Eye (tissue), 1 donor: ENCODE results near the gene RFX3.

Experiments
- DNase-seq: peaks from one replicate; pipeline ENCODE4 v3.0.0-alpha.2; 2015

Gene RFX3

DNA sequence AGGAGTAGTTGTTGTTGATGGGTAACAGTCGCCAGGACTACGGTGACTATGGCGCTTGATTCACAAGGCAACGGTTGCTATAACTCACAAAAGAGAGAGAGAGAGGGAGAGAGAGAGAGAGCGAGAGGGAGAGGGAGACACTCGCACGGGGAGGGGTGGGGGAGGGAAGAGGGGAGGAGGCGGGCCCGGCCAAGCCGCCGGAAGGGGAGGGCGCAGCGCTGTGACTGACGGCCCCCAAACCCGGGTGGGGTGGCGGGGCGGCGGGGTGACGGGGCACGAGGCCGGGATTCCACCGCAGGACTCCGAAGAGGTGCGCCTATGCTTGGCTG lies at the start of gene RFX3:
TSS of gene RFX3 (minus strand) at position 166 of the 329 bp plus-strand sequence. CDS start 130,413 bp downstream, outside the sequence.
- DNase-seq: peak; percentile 97

DNA sequence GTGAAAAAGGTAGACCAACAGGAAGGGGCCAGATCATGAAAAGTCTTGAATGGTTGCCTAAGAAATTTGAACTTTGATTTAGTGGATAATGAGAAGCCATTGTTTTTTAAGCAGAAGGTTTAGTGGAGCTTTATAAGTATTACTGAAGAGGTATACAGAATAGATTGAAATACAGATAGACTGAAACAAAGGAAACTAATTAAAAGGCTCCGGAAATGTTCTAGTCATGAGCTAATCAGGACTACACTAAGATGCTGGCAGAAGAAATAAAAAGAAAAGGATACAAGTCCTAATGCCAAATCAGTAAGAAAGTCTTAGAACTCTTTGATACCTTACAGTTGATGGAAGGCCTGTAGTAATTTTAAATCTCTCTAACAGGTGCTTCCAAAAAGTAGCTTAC lies 45.7 kb upstream of the RFX3 start:
- no peak for DNase-seq

DNA sequence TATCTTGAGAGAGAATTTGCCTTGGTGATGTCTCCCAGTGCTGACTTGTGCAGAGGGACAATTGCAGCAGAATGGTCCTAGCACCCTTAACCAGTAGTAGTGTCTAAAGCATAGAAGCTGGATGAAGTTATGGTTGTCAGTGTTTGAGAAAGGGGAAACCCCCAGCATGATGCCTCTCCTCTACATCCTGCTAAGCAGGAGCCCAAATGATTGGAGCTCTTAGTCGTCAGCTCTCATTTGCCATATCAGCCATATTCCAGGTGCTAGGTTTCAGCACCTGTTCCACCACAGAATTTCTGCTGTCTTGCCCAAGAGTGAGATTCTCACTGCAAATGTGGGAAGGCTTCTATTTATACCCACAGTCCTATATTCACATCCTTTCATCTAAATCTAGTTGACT lies 43.7 kb upstream of the RFX3 start:
- no peak for DNase-seq

DNA sequence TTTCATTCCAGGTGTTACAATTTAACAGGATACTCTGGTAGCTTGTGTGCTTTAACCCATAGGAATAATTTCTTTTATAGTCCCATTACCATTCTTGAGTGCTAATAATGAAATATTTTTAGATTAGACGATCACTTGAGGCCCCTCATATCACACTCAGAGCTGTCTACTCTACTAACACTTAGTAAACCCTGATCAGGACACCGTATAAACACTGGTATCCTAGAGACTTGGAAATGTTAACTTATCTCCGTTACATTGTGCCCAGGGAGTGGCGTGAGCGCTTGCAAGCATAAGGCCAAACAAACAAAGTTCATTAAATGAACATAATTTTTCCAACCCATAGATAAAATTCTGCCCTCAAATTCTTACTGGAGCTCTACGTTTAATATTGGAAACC lies 42.2 kb upstream of the RFX3 start:
- DNase-seq: no peak

DNA sequence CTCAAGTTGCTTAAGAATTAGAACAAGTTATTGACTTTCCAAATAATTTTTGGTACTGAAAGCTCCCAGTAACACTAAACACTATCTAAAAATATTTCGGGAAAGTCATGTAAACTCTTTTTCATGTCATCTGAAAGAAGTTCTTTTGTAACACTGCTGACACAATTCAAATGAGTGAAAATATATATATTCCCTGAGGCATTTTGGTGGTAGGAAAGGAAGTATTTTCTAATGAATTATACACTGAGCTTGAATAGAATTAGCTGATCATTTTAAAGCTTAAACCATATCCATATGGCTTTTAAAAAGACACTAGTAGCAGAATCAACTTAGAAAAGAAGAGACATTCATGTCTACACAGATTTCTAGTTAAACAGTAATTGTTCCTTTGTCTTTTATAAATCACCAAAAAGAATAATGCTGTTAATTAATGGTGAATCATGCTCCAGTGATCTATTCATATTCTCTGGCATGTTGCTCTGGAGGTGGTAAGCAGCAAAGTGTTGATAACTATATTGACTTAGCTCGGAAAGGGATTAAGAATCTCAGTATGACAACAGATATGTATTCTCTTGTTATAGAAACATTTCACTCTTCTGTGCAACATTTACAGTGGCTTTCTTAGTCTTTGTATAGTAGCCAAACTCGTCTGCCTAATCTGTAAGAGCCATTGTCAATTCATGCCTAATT lies 27.4 kb upstream of the RFX3 start:
- DNase-seq: no peak

DNA sequence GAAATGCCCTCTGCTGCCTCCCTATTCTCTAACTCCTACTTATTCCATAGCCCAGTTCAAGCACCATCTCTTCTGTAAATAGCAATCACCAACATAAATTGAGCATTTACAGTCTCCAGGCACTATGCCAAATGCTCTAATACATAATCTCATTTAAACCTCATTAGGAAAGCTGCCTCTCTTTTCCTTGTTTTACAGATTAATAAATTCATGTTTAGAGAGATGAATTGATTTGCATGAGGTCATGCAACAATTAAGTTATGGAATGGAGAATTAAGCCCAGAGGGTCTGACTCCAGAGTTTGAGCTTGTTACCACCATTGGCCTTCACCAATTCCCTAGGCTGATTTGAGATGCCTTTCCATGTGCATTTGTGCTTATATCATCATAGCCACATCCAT lies 23.4 kb upstream of the RFX3 start:
- no peak for DNase-seq

DNA sequence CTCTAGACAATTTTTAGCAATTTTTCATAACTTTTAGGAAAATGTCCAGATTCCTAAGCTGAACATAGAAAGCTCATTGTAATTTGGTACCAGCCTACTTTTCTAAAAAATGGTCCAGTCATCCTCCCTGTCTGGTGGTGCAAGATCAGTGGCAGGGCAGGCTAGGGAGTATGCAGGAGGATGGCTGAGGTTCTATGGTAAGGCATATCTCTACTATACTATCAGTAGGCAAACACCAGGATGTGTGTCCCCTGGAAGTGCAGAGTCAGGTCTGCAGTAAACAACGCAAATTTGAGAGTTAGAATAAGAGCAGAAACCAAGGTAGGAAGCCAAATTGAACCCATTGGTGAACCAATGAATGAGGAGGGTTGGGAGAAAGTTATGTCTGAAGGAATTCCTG lies 22.8 kb upstream of the RFX3 start:
- DNase-seq: no peak

DNA sequence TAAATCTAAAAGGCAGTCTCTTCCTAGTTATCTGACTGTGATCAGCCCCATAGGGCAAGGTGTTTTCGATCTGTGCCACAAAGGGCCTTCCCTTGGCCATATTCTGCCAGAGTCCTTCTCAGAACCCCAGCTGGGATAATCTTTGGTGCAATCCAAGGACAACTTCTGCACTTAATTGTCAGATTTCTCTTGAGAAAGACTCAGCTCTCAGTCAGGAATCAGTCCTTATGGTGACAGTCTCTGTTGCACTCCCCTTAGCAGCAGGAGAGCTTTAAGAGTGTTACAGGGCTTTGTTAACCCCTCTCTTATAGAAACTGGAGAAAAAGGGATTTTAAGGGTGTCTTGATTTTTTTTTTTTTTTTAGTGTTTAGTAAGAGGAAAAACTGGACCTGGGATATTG lies 15.4 kb upstream of the RFX3 start:
- DNase-seq: no peak

DNA sequence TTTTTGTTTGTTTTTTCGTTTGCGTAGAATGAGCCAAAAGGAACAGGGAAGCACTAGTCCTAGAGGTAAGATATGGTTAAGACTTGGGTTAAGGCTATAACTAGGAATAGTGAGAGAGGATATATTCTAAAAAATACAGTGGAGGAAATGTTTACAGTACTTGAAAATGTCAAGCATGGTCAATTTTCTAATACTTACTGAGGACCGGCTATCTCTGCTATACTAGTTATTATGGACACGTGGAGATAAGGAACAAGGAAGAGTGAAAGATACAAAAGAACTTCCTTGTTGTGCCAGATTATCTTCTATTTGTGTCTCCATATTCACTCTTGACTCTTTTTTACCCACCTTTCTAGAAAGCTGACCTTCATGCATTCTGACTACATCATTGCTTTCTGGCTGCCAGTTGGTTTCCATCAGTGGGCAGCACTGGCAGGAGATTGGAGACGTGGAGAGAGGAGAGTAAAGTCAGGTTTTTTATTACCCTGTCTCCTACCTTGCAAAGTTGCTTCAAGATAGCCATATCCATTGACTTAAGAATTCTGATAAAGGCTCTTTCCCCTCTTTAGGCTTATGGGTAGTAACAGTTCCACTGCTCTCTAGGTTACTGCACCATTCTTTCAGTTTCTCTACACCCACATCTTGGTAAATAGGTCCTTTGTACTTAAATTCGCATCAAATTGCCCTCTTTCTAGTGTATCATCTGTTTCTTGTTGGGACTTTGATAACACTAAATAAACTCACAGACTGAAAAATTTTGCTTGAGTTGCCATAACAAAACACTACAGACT lies 9.0 kb upstream of the RFX3 start:
- no peak for DNase-seq

DNA sequence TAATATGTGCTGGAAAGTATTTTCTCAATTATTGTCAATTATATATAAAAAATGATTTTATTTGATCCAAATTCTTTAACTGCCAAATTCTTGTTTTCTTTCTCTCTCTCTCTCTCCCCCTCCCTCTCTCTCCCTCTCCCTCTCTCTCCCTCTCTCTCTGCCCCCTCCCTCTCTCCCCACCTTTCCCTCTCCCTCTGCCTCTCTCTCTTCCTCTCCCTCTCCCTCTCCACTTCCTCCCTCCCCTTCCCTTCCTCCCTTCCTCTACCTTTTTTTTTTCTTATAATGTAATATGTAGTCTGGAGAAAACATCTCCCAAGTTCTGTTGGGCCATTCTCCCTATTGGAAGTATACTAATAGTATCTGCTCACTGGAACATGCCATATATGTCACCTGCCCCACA lies 6.4 kb upstream of the RFX3 start:
- no peak for DNase-seq

DNA sequence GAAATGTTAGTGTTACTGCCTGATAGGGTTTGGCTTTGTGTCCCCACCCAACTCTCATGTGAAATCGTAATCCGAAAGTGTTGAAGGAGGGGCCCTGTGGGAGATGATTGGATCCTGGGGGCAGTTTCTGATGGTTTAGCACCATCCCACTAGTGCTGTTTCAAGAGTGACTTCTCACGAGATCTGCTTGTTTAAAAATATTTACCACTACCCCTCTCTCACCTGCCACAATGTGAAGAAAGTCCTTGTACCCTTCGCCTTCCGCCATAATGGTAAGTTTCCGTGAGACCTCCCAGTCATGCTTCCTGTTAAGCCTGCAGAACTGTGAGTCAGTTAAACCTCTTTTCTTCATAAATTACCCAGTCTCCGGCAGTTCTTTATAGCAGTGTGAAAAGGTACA lies 2.6 kb upstream of the RFX3 start:
- DNase-seq: no peak

DNA sequence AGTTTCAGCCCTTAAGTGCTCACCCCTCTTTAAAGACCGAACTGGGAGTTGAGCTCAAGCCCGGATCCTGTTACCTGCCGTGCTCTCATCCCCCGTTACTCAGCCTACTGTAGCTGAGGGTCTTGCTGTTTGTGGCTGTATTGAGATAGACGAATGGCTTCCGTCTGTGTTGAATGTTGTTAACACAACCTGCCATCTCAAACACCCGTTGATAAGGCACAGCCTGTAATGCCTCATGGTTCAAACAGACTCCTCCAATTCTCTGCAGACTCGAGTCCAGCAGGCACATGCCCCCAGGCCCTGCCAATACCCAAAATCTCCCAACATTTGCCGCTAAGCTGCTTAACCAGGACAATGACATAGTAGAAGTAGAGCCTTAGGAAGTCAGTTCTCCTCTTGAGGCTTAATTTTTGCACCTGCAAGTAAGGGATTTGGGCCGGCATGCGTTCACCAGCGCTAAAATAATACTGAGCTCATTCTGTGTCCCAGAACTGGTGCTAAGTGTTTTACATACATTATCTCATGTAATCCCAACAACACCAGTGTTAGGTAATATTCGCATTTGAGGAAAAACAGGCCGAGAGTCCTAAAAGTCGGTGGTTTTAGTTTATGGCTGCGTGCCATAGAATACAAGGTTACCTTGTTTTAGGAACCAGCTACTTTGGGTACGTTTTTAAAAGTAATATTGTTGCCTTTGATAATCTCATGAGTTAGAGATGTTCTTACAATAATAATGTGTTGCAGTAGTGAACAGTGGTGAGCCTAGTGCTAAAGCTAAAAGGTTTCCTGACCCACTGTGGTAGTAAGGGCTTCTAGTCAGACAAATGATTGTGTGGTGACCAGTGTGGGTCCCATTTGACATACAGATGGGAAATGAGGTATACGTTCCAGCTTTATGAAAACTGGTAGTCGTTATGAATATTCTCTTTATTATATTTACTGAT lies 1.5 kb upstream of the RFX3 start:
- no peak for DNase-seq

DNA sequence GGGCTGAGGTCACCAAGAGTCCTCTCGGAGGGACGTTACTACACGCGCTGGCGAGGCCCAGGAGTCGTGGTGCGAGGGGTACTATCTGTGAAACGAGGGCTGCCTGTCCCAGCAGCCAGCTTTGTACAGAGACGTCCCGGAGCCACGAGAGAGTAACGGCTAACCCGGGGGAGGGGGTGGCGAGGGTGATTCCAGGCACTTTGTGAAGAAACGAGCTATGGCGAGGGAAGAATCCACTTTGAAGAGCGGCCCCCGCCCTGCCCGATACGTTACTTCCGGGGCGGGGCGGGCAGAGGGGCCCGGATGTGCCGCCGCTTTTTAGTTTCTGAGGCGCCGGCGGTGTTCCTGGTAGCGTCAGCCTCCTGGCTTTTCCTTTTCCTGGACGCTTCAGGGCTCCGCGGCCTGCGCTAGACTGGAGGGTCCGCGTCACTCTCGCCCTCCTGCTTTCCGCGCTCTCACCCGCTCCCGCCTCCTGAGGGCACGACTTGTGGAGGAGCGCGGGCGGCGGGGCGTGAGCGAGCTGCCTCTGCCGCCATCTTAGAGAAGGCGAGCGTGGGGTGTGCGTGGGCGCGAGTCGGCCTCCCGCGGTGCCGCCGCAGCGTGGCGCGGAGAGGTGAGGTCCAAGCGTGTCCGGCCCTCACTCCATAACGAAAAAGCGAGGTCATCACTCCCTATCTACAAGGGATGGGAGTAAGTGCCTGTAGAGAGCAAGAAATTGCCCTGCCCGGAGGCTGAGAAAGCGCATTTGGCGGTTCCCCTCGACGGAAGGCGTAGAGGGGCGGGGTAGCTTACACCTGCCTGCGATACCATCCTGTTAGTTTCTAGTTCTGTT lies 580 bp upstream of the RFX3 start:
- peak; percentile 97 for DNase-seq

DNA sequence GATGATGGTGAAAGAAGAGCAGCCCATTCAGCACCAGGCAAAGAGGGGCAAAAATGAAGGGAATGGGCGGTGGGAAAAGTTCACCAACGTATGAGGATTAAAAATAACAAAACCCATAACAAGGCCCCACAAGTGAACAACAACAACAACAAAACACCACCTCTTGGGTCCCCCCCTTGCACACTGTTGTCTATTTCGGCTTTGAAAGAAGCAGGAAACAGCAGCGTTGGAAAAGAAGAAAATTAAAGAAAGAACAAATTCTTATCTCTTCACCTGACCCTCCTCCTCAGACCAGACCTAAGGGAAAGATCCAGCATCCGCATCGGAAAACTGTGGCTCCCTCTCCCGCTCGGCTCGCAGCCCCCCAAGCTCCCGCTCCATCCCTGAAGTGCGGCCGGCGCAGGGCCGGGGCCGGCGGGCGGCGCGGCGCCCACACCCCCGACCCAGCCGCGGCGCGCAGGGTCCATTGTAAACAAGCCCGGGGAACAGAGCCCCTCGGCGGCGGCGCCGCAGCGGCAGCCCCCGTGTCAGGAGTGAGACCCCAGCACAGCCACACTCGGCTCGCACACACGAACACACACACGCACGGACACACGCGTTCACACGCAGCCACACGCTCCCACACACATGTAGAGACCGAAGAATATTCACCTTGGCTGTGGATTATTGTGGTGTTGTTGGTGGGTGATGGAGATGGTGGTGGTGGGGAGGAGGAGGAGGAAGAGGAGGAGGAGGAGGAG lies 535 bp downstream of the RFX3 start:
- DNase-seq: peak; percentile 66

DNA sequence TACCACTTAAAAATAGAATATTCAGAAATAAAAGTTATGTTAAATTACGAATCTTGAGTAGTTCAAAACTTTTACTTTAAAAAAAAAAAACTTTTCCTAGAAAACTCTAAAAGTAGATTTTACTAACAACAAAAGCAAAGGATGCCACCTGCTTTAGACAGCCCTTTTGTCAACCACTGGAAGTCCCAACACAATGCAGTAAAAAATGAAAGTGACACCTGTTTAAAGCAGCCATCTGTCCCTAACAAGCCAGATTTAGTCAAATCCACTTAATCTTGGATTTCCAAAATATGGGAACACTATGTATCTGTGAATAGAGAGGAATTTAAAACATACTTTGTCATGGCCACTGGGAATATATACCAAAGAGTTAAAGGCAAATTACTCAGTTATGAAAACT lies 3.8 kb downstream of the RFX3 start:
- DNase-seq: no peak

DNA sequence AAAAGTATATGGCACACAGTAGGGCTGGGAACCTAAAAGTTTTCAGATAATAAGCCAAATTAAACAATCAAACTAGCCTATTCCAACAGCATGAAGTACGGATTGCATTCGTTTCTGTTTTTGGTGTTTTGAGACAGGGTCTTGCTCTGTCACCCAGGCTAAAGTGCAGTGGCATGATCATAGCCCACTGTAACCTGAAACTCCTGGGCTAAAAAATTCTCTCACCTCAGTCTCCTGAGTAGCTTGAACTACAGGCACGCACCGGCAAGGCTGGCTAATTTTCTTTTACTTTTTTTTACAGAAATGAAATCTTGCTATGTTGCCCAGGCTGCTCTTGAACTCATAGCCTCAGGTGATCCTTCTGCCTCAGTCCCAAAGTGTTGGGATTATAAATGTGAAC lies 5.2 kb downstream of the RFX3 start:
- no peak for DNase-seq

DNA sequence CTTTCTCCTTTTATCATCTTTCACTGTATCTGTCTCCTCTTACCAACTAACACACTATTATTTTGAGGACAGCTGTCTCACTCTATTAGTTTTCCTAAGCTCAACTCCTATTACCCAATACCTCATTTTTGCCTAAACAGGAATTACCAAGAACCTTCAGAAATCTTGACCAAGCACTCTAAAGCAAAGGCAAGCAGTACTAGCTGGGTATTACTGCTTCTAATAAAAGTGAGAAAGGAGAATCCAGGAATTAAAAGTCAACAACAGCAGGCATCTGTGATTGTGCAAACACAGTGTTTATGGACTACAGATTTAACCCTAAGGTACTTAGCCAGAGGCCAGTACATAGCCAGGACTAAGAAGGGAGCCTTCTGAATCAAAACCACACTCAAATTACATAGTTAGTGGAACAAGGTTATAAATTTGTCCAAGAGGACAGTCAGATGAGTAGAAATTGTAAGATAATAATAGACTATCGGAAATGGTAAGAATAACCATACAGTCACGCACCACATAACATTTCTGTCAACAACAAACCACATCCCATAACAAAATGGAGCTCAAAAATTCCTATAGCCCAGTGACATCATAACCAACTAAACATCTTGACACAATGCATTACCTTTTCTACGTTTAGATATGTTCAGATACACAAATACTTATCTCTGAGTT lies 8.3 kb downstream of the RFX3 start:
- DNase-seq: no peak

DNA sequence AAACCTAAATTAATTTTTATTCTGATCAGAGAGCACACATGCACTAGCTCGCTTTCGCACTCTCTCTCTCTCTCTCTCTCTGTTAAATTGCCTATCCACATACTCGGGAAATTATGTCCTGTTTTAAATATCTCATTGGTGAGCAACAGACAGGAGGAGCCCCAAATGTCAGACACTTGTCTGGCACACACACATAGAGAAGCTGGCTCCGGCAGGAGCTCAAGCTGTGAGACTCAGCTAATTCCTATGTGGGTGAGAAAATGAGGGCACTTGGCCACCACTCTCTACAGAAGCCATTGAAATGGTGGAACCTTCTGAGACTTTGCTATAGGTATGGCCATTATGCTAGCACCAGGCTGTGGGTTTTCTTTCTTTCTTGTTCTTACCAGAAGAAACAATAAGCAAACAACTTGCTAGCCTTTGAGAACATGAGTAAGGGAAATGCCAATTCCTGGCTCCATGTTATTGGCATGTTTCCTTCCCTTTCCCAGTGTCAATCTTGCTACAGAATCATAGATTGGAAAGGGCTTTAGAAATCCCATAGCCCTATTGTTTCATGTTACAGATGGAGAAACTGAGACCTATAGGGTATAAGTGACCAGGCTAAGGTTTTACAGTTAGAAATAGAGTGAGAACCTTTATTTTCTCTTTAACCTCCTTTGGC lies 9.0 kb downstream of the RFX3 start:
- DNase-seq: no peak

DNA sequence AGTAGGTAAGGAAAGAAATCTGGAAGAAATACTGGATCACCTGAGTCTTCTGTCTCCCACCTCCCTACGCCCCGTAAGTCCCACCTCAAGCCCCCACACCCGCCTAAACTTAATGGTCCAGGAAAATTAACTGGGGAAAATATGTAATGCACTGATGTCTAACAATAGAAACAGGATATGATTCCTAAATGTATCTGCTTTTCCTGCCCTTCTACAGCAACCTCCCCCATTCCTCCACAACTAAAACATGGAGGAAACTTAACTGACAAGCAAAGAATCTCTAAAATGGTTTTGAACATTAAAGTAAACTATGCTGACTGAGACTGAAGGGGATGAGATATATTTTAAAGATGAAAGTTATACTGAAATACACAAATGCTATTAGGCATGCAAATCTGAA lies 10.4 kb downstream of the RFX3 start:
- no peak for DNase-seq

DNA sequence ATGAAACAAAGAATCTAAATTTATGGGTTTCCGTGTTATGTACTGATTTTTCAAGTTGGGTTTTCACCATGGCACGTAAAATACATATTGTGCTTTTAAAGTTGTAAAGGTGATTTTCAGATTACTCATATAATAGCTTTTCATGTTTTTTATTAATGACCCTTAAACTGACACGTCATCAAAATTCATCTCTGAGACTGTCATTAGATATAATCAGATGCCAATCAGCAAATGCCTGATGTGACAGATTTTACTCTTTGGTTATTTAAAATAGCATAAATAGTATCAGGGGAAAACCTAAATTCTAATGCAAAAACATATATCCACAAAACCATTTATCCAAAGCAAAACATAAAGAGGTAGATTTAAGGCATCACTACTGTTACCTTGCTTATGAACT lies 11.0 kb downstream of the RFX3 start:
- DNase-seq: no peak
